Heart left ventricle (tissue), 13 donors: ENCODE data around the gene RAX2.

ENCODE experiments used
- POLR2A ChIP-seq, 2 donors: fragments of 450-650 bp; IDR thresholded peaks; one replicate each; pipeline ENCODE4 v1.6.1; 2017; ENCODE audit warnings: antibody characterized with exemption in 2 of 2, mild to moderate bottlenecking in 2 of 2, moderate library complexity in 2 of 2
- TF ChIP-seq, protein P1 (sequence below), 12 donors: fragments of 200-600 bp; sonication (generic) in 4 of 12; IDR thresholded peaks; one replicate each; pipeline versions ENCODE4 v1.5.0 to v1.8.0; 2018 to 2022; ENCODE audit warnings: antibody characterized with exemption in 12 of 12, mild to moderate bottlenecking in 5 of 12
- donor health status: ischemic (EF 13 %, LVEDD 7.1; RV severe dilation, severe dysfunction).
- donor health status: DM: no; HTN: yes; CAD: no.
- donor health status: DM: no; HTN: no; CAD: no.
- donor health status: ischemic (EF 25% LVEDD 6.9; RV normal size, moderate dysfunction).
- donor health status: ischemic (EF 25% LVEDD 5.7; RV mildly dilated, moderate dysfunction).
- donor health status: ischemic (EF 35%, LVEDD 5.7; RV mildly dilated, moderate dysfunction).
- donor health status: nonischemic (EF 11% LVEDD 7.7; RV severe dilation, severe dysfunction).
- donor health status: DM: yes; HTN: yes; CAD: no.
- donor health status: PGD.
- donor health status: ischemic (EF 29% LVEDD 5.4; RV normal size, mild dysfunction).
- donor health status: nonischemic (EF 23%, LVEDD 6.1; RV moderate dilation, normal function).

DNA sequence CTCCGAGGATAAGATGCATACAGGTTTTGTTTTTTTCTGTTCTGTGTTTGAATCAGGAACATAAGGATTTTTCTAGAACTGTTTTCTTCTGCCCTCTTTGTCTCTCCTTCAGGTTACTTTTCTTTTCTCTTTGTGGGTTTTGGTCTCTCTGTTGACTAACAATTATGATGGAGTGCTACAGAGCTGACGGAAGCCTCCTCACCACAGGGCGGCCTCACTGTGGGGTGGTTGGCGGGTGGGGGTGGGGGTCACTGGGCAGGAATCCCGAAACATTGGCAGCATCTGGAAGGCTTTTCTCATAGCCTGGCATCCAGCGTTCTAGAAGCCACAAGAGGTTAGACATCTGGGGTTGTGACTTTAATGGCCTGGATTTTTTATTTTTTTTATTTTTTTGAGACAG lies 26.1 kb upstream of the RAX2 start:
- TF ChIP-seq, protein P1, sequence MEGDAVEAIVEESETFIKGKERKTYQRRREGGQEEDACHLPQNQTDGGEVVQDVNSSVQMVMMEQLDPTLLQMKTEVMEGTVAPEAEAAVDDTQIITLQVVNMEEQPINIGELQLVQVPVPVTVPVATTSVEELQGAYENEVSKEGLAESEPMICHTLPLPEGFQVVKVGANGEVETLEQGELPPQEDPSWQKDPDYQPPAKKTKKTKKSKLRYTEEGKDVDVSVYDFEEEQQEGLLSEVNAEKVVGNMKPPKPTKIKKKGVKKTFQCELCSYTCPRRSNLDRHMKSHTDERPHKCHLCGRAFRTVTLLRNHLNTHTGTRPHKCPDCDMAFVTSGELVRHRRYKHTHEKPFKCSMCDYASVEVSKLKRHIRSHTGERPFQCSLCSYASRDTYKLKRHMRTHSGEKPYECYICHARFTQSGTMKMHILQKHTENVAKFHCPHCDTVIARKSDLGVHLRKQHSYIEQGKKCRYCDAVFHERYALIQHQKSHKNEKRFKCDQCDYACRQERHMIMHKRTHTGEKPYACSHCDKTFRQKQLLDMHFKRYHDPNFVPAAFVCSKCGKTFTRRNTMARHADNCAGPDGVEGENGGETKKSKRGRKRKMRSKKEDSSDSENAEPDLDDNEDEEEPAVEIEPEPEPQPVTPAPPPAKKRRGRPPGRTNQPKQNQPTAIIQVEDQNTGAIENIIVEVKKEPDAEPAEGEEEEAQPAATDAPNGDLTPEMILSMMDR (IDR thresholded peaks at IDR 0.05): no peak
- no peak for TF ChIP-seq POLR2A (IDR thresholded peaks at IDR 0.05)
